ENCODE measurements around the gene UBQLN1.
A peak's percentile ranks its signal among the peaks of the same experiment; 100 is the strongest.
"Not testable (repeated sequence)": the region's sequence is repeated elsewhere in the genome, so short reads cannot be mapped to it uniquely, and the experiment has no call there.

Gene UBQLN1

DNA sequence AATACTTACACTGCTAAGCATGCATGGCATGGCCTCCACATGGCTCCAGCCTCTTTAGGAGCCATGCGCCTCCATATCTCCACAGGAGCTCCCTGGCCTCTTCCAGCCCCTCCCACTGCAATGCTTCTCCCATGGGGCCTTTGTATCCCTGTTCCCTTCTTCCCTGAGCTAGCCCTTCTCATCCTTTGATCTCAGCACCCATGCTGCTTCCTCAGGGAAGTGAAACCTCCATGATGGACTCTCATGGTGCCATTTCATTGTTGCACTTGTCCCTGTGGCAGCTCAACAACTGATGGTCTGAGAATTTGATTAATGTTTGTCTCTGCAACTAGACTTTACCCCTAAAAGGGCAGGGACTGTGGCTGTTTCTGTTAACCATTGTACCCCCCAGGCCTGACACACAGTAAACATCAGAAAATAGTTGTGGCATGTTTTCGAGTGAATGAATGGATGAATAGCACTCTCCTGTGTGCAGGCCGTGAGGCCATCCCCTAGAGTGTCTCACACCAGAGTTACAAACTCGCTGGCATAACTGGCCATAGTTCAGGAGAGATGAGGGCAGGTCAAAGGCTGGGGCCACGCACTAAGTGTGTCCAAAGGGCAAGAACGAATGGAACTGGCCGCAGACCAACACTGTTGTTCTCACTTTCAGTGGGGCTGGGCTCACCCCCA is 78.2 kb downstream of the UBQLN1 start:
- no peak for DNase-seq

DNA sequence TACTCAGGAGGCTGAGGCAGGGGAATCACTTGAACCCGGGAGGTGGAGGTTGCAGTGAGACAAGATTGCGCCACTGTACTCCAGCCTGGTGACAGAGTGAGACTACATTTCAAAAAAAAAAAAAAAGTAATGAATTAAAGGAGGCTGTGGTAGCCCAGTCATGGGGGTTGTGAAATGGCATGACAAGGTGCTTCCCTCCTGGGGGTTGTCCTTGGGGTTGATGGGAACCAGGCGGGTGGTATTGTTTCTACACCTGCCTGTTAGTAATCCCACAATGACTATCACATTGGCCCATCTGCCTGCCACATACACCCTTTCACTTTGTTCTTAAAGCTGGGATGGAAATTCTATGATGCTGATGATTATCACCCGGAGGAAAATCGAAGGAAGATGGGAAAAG is 79.2 kb downstream of the UBQLN1 start:
- DNase-seq, result no peak

DNA sequence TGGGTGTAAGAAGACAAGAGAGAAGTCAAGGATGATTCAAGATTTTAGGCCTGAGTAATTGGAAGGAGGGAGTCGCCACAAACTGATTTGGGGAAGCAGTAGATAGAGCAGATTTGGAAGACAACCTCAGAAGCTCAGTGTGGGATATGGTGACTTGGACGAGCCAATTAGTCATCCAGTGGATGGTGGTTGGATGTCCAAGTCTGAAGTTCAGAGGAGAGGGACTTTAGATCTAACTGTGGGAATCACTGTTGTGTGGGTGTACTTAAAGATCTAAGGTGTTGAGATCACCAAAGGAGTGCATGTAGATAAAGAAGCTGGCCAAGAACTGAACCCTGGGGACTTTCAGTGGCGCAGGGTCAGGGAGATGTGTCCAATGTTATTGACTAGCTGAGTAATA is 82.6 kb downstream of the UBQLN1 start:
- DNase-seq, result no peak

DNA sequence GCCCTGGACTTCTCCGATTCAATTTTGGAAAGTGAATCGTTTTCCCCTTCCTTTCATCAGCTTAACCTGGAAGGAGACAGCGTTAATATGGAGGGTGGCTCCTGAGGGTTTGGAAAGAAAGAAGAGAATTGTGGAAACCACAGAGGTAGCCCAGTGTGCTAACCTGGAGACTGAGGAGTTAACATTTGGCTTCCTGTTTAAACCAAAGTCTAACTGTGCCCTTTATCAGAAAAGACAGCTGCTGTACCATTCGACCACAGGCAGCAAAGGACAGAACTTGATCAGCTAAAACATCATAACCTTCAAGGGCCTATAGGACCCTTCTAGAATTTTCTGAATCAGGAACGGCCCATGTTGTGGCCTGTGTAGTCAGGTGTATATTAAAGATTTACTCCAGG is 84.1 kb downstream of the UBQLN1 start:
- no peak for DNase-seq

DNA sequence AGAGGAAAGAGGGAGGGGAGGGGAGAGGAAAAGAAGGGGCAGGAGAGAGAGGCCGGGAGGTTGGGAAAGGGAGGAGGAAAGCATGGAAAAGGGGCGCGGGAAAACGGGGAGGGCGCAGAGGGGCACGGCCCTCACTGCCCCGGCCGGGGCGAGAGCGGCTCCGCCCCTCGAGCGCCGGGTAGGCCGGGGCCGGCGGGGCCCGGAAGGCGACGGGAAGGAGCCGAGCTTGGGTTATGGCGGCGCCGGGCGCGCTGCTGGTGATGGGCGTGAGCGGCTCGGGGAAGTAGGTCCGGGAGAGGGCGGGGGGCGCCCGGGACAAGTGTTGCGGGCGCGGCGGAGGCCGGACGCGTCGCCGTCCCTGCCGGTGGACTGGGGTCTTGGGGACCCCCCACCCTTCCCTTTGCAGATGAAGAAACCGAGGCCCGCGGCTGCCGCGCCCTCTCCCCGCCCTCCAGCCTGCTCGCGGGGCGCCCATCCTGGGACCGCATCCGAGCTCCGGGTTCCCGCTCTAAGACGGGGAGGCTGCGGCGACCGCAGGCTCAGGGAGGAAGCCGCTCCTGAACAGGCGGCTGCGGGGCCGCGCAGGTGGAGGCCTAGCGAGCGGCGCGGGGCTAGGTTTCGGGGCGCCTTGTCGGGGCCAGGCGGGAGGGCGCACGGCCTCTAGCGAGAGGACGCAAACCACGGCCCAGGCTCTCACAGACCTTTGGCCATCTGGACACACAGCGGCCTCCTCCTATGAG is 84.6 kb downstream of the UBQLN1 start, which contains the start of gene IDNK:
Gene IDNK, plus strand, starts transcription at position 205 of the 740 bp plus-strand sequence. Its CDS starts 29 bp downstream, at position 234.
- peak; percentile 41 for DNase-seq

DNA sequence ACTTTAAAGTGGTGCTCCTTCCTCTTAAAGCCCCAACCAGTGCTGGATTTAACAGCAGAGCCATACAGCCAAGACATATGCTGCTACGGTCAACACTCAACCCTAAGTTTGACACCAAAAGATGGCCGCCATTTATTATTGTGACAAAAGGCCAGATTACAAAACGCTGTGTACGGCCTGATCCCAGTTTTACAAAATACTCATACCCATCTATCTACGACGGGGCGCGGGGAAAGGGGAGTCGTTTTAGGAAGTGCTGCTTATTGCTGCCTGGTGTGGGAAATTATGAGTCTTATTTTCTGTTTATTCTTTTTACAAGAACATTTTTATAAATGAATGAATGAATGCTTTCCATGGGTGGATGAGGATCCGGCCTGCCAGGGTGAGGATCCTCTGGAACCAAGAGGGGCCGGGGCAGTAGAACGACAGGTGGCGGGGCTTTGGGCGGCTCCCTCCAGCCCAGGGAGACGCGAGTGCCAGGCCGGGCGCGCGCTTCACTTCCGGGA is 85.3 kb downstream of the UBQLN1 start:
- peak; percentile 55 for DNase-seq

DNA sequence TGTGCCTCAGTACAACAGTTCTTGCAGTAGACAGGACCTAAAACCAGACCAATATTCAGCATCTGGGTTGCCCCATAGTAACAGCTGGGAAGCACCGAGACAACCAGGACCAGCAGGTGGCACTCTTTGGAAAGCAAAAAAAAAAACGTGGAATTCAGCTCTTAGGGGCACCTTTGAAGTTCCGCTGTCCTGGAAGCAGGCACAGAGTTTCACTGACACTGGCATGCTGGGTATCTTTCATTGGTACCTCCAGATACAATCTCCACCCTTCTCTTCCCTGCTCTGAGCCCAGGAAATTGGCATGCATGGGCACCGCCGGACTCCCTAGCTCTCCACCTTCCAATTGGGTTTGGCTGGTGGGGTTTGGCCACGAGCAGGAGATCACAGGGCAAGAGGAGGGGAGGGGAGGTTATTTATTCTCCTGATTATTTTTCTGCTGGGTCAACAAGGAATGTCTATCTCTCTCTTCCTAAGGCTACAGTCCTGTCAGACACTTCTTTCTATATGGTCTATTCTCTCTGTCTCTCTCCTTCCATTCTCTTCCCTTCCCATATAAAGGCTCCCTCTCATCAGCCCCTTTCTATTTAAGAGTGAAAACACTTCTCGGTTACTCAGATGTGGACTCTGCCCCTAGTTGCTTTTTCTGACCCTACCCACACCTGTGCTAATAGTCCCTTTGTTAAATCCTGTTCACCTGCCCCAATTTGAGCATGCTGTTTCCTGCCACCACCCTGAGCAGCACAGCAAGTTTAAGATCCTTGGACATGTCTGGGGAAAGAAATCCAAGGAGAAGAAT is 86.7 kb downstream of the UBQLN1 start:
- DNase-seq, result peak; percentile 14

DNA sequence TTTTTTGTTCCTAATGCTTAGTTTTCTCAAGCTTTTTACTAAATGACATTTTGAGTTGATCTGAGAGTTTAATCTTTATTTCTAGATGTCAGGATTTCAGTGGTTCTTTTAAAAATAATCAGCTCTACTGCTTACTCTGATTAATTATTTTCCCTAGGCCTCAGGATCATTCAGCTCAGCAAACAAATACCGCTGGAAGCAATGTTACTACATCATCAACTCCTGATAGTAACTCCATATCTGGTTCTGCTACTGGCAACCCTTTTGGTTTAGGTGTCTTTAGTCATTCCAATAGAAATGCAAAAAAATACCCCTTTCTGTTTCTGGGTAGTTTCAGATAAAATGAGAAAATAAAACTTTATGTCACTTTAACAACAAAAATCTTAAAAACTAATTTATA is 90.5 kb downstream of the UBQLN1 start:
- no peak for DNase-seq

DNA sequence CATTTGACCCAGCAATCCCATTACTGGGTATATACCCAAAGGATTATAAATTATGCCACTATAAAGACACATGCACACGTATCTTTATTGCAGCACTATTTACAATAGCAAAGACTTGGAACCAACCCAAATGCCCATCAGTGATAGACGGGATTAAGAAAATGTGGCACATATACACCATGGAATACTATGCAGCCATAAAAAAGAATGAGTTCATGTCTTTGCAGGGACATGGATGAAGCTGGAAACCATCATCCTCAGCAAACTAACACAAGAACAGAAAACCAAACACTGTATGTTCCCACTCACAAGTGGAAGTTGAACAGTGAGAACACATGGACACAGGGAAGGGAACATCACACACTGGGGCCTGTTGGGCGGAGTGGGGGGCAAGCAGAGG is 94.5 kb downstream of the UBQLN1 start:
- not testable (repeated sequence) for DNase-seq
